Urothelium cell line (cell line): ENCODE data around the gene GRPEL1.
A peak's percentile ranks its signal among the peaks of the same experiment; 100 is the strongest.
"Not testable (repeated sequence)": the region's sequence is repeated elsewhere in the genome, so short reads cannot be mapped to it uniquely, and the experiment has no call there.

Experiments used
- DNase-seq: peaks from one replicate; pipeline ENCODE4 v3.0.0; 2011; ENCODE audit warnings: low spot score, mixed read lengths
- FAIRE-seq: peaks from 2 replicates; lab custom pipeline; 2011; peaks lifted over from hg19 to GRCh38; lab: Jason Lieb, UNC

The GRPEL1 gene

DNA sequence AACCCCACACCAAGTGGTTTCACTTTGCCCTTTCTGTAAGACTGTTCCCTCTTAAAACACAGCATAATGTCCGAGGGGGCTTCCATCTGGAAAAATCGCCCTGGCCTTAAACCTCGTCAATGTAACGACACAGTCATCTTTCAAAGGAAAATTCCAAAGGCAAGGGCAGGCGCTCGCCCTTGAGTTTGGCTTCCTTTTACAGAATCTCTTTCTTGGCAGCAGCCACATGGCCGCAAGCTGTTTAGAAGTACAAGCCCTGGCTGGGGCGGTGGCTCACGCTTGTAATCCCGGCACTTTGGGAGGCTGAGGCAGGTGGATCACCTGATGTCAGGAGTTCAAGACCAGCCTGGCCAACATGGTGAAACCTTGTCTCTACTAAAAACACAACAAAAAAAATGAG, 27.1 kb upstream of the GRPEL1 start:
- no peak for FAIRE-seq
- DNase-seq = no peak

DNA sequence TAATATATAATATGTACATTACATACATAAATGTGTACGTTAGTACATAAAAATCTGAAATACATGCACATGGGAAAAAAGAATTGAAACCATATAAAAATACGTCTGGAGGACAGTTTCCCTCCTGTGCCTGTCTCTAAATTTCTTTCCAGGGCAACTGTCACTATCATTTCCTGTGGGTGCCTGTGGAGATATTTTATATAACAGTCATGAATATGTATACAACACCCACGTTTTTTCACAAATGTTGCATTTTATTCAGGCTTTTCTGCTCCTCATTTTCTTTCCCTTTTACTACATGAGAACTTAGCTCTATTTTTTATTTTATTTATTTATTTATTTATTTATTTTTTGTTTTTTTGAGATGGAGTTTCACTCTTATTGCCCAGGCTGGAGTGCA, 24.2 kb upstream of the GRPEL1 start:
- no peak for FAIRE-seq
- DNase-seq = no peak

DNA sequence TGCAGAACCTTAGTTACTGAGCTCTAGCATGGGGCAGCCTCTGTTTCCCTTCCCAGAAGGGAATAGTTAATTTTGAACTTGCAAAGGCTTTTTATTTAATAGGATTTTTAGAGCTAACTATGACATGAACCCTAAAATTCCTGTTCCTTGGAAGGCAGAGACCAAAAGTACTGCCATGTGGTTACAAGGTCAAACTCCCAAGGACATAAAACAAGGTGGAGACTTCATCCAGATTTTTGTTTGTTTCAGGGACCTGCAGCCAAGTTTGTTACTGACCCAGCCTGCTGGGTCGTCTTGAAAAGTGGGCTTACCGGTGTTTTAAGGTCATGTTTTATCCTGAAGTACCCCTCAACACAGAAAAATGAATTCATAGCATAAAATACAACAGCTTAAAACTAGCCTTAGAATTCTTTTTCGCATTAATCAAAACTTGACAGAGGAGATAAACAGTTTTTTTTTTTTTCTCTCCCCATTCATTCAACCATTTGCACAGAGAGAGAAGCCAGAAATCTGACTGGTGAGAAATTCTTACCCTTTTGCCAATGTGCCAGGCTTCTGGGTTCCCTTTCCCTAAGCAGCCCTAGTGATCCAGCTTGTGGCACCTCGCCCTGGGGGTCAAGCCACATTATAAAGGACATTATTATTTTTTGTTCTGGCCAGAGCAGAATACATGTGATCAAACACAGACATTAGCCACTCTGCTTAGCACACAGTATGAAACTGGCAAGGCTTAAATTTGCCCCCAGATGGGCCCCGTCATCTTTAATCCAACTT, 21.5 kb upstream of the GRPEL1 start:
- FAIRE-seq (no peak), DNase-seq (no peak)

DNA sequence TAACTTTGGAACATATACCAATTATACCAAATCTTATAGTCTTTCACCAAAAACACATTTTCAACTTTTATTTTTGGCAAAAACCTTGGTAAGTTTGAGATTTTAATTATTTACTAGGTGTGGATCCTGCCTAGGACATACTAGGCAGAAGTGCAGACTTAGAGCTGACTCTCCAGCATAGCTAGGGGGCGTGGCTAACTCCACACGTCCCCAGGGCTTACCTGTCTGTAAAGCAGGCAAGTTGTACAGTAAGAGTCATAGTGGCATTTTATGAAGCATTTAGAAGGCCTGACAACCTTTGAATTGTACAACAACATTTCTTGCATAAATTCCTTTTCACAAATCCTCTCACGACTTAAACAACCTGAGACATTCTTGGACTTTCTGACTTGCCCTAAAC, 19.2 kb upstream of the GRPEL1 start:
- no peak for DNase-seq
- no peak for FAIRE-seq

DNA sequence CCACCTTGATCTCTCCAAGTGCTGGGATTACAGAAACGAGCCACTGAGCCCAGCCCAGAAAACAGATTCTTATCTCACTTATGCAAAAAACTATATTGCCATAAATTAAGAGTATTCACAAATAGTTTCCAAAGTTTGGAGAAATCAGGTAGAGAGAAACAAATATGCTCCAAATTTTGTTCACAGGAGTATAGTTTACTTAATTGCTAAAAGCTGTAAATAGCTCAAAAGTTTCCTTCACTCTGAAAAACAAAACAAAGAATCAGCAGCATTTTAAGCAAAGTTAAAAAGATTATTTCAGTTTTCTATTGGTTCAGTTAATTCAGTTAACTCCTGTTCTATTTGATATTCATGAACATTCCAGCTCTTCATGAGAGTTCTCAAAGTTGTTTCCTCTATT, 18.5 kb upstream of the GRPEL1 start:
- DNase-seq (no peak), FAIRE-seq (no peak)

DNA sequence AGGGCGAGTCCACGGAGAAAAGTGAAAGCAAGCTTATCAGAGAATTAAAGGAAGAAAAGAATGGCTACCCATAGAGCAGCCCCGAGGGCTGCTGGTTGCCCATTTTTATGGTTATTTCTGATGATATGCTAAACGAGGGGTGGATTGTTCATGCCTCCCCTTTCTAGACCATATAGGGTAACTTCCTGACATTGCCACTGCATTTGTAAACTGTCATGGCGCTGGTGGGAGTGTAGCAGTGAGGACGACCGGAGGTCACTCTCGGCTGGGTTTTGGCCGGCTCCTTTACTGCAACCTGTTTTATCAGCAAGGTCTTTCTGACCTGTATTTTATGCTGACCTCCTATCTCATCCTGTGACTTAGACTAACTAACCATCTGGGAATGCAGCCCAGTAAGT, 16.7 kb upstream of the GRPEL1 start:
- FAIRE-seq, DNase-seq: not testable (repeated sequence)

DNA sequence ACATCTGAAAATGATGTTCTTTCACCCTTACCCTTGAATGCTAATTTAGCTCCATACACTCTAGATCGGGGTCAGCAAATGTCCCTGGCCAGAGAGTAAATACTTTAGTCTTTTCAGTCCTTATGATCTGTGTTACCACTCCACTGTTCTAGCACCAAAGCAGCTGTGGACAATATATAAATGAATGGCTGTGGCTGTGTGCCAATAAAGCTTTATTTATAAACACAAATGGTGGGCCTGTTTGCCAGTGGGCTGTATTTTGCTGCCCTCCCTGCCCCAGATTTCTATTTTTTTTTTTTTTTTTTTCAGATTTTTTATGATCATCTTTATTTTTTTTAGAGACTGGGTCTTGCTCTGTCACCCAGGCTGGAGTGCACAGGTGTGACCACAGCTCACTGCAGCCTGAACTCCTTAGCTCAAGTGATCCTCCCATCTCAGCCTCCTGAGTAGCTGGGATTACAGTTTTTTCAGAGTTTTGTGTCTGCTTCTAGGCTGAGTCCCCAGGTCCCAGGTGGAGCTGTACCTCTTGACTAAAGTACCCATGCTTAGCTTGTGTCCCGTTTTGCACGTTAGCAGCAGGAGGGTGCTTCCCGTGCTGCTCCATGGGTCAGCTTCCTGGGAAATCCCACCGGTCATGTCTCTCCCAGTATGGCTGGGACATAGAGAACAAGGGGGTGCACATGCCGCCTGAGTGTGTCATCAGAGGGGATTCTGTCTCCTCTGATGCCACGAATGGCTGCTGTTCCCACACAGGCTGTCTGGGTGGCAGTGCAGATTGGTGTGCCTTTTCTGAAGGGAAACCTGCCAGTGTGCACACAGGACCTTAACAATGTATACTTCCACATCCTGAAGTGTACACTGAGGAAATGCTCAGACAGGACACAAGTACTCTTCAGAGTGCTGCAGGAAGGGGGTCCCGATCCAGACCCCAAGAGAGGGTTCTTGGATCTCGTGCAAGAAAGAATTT, 16.0 kb upstream of the GRPEL1 start:
- FAIRE-seq (no peak), DNase-seq (no peak)

DNA sequence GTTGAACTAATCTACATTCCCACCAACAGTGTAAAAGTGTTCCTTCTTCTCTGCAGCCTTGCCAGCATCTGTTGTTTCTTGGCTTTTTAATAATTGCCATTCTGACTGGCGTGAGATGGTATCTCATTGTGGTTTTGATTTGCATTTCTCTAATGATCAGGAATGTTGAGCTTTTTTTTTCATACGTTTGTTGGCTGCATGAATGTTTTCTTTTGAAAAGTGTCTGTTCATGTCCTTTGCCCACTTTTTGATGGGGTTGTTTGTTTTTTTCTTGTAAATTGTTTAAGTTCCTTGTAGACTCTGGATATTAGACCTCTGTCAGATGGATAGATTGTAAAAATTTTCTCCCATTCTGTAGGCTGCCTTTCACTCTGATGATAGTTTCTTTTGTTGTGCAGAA, 12.0 kb upstream of the GRPEL1 start:
- DNase-seq, FAIRE-seq: not testable (repeated sequence)

DNA sequence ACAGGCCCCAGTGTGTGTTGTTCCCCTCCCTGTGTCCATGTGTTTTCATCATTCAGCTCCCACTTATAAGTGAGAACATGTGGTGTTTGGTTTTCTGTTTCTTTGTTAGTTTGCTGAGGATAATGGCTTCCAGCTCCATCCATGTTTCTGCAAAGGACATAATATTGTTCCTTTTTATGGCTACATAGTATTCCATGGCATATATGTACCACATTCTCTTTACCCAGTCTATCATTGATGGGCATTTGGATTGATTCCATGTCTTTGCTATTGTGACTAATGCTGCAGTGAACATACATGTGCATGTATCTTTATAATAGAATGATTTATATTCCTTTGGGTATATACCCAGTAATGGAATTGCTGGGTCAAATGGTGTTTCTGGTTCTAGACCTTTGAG, 11.6 kb upstream of the GRPEL1 start:
- DNase-seq, FAIRE-seq: not testable (repeated sequence)

DNA sequence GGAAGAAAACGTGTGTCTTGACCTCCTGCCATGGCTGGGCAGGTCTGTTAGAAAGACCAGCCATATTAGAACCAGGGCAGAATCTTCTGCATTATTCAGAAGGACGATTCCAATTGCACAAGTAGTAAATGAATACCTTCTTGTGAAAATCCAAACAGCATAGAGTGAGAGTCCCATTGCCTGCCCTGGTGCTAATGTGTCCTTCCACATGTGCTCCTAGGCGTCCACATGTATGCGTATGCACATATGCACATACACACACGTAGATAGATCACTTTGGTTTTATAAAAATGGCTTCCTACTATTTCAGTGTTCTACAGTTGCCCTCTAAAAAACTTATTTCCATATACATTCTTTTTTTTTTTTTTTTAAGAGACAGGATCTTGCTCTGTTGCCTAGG, 10.2 kb upstream of the GRPEL1 start:
- no peak for FAIRE-seq
- DNase-seq = no peak

DNA sequence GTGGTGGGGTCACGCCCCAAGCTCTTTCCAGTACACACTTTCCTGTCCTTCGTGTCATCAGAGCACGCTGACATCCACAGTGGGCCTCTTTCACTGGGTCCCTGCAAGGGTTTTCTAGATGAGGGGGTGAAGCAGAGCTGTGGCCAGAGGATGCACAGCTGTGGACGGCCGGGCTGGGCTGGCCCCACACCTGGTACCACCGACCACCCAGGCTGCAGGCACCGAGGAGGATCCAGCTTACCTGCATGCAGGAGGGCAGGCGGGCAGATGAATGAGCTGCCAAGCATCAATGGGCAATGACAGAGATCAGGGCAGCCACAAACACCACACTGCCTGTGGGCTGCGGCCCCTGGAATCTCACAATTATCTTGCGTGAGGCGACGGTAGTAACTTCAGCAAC, 9.5 kb upstream of the GRPEL1 start:
- DNase-seq = no peak
- no peak for FAIRE-seq

DNA sequence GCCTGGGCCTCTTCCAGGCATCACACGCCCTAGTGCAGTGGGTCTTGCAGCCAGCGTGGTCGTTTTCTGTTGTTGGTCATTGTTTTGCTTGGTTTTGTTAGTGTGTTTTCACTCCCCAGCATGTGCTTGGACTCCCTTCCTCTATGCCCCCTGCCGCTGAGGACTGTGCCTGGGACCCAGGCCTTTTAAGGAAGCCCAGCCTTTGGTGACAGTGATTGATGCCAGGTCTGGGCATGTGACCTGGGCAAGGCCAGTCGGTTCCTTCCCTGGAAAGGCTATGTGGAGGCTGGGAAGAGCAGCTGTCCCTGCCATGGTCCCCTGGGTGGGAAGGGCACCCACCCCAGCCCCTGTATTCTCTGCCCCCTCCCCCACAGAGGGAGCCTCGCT, 8.8 kb upstream of the GRPEL1 start:
- DNase-seq = no peak
- FAIRE-seq = no peak

DNA sequence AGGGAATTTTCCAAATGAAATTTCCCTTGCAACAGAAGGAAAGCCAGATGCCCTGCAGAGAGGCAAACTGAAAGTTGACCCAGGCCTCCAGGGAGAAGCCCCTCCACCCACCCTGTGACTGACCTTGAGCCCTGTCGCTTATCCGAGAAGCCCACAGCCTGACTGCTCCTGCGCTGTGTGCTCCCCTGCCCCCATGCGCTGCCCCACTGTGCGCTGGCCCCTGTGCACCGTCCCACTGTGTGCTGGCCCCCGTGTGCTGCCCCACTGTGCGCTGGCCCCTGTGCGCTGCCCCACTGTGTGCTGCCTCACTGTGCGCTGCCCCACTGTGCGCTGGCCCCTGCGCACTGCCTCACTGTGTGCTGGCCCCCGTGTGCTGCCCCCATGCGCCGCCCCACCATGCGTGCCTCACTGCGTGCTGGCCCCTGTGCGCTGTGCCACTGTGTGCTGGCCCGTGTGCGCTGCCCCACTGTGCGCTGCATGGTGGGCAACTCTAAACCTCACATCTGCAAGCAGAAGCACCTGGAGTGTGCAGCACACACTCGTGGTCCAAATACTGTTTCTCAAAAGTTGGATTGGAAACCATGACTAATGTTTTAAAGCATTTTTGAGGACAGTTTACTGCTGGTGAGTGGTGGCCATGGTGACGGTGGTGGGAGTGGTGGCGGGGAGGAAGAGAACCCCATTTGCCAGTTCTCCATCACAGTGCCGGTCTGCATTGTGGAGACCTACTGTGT, 8.3 kb upstream of the GRPEL1 start:
- FAIRE-seq (no peak), DNase-seq (no peak)

DNA sequence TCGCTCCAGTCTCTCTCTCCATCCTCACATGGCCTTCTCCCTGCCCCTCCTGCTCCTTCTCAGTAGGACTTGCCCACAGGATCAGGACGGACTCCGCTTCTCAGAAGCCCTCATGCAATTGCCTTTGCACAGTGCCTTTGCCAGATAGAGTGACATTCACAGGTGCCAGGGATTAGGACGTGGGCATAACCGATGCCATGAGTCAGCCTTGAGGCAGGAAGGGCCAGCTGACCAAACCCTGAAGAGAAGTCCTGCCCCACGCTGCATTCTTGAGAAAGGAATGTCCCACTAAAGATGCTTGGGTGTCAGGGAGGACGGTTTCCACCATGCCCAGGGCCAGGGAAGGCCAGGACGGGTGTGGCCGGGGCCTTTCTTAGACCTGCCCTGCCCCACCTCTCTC, 6.6 kb upstream of the GRPEL1 start:
- FAIRE-seq (no peak), DNase-seq (peak; percentile 20)

DNA sequence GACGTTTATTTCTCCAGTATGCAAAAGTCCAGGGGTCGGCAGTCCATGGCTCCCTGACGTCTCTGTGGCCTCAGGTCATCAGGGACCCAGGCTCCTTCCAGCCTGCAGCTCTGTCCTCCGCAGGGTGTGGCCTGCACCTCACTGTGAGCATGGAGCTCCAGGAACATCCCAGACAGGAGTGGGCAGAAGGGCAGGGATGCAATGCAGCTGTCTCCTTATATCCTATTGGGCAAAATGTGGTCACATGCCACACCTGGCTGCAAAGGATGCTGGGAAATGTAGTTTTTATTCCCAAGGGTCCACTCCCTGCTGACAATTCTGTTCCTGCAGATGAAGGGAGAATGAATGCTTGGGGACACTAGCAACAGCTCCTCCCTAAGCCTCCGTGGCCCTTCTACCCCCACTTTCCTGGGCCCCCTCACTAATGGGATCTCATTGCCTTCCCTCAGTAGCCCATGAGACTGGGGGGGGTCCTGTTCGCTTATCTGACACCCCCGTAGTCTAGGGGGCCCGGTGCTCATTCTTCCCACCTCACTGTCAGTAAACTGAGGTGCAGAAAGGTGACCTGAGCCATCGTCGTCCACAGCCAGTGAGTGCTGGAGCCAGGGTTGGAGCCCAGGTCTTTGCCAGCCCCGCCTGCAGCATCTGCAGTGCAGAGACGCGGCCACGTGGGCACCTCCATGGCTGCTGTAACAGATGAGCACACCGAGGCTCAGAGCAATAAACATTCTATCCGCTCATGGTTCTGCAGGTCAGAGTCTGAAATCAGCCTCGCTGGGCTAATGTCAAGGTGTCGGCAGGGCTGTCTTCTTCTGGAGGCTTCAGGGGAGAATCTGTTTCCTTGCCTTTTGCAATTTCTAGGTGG, 5.9 kb upstream of the GRPEL1 start:
- FAIRE-seq (no peak), DNase-seq (peak; percentile 71)

DNA sequence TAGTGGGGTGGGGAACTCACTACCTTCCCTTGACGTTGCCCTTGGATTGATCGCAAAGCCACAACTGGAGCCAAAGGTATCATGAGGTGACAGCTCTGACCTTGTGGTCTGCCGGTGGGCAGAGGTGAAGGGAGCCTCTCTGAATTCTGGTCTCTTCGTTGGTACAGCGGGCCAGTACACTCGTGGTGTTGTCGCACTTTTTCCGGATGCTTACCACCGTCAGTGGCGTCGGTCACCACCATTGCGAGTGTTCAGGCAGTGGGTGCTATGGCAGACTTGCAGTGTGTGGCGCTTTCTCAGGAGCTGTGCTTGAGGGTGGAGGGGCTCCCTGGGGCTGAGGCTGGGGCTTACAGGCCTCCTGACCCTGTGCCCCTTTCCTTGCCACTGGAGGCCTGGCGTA, 5.2 kb upstream of the GRPEL1 start:
- DNase-seq = no peak
- no peak for FAIRE-seq

DNA sequence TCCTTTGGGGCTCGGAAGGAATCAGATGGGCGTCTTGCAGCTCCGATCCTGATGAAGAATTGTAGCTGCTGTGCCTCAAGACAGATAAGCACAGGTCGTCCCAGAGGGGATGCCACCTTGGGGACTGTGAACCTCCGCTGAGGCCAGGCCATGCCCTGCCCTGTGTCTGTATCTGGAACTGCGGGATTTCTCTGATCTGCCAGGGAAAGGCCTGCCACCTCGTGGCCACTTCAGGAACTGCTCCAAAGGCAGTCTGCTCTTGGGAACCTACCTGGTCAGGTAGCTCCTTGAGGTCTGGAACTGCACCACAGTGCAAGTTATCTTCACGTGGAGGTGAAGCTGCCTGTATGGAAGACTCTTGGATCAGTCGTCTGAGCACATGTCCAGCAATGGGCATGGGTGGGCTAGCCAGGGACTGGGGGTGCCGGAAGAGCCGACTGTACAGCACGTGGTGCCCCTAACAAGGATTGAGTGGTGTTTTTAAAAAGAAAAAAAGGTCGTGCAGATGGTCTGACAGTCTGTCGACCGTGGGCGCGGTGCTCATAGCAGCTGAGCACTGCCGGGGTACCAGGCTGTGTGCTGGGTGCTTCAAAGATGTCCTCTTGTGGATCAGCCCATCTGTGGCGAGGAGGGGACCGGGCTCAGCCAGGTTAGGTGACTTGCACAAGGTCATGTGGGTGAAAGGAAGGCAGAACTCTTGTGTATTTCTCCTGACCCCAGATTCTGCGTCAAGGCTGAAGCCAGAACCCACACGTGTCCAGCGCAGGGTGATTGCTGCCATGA, 3.1 kb upstream of the GRPEL1 start:
- FAIRE-seq (no peak), DNase-seq (peak; percentile 64)

DNA sequence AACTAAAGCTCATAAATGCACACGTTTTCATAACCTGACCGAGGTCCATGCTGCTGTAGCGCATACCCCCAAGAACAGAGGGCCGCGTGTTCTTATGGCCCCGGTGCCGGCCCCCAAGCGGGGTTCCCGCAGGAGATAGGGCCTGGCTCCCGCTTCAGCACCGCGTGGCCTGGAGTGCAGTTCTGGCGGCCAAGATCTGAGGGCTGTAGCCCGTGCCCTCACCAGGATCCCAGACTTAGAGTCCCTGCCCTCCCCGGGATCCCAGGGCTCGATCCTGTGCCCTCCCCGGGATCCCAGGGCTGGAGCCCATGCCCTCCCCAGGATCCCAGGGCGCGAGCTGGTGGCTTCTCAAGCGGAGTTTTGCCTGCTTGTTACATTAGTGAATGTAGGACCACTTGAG, 1.0 kb upstream of the GRPEL1 start:
- FAIRE-seq (no peak), DNase-seq (no peak)

DNA sequence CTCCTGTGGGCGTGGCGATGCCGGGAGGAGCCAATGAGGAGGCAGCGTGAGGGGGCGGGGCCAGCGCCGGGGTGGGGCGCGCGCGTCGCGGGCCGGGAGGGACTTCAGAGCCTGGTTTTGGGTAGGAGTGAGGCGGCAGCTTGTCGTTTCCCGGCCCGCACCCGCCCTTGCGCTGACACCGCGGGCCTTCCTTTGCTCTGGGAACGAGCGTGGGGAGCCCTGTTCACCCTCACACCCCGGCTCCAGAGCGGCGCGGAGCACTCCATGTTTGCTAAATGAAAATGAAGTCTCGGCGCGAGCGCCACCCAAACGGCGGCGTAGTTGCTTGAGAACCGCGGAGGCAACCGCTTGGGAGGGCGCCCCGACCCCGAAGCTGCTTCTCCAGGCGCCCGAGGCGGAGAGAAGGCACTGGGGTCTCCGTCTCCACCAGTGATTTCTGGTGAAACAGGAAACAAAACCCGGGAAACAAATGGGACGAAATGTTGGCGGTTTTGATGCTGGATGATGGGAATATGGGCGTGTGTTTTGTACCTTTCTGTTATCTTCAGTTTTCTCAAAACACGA, 497 bp upstream of the GRPEL1 start:
- DNase-seq = no peak
- no peak for FAIRE-seq
